ENCODE measurements around the gene ARVCF. TPM values are rescaled to one million over a fixed set of nuclear protein-coding genes. Genes with fewer than 3 reads are reported as not detected.
A peak's percentile ranks its signal among the peaks of the same experiment; 100 is the strongest.

The ARVCF gene
- total and polyA plus RNA-seq, 9 of the 15 experiments (the other 6 are each of a cell fraction or from before 2014, with no cell fraction given), result 0.03 to 97.4 (median 15.6) TPM

DNA sequence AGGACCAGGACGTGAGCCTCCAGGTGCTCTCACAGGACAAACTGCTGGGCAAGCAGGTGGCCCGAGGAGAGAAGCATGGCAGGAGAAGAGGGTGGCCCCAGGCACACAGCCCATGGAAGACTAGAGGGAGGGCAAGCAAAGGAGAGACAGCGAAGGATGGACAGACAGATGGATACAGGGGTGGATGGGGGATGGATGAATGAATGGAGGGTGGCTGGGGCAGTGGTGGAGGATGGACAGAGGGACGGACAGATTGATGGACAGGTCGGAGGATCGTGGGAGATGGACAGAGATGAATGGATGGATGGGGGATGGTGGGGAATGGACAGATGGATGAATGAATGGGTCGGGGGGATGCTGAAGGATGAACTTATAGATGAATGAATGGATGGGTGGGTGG lies 22.7 kb downstream of the ARVCF start (continued):
- TF ChIP-seq TEAD4 (IDR thresholded peaks at IDR 0.05; ENCODE audit: low read length) (no peak), TEAD4 (CRISPR knock-in tag; IDR thresholded peaks at IDR 0.05; ENCODE audit: borderline replicate concordance) (no peak), STAT5B (CRISPR knock-in tag; IDR thresholded peaks at IDR 0.05) (no peak), ZNF282 (CRISPR knock-in tag; IDR thresholded peaks at IDR 0.05) (no peak), ZNF431 (CRISPR knock-in tag; IDR thresholded peaks at IDR 0.05) (no peak), HOXB6 (CRISPR knock-in tag; IDR thresholded peaks at IDR 0.05; ENCODE audit: borderline replicate concordance) (peak; percentile 32; the same call in 1 of the 2 replicates), ZNF583 (CRISPR knock-in tag; IDR thresholded peaks at IDR 0.05) (no peak), NUFIP1 (IDR thresholded peaks at IDR 0.05; ENCODE audit: partially characterized antibody) (no peak), ZFPM2 (CRISPR knock-in tag; IDR thresholded peaks at IDR 0.05) (no peak), ZNF124 (CRISPR knock-in tag; IDR thresholded peaks at IDR 0.05) (no peak), LCOR (CRISPR knock-in tag; IDR thresholded peaks at IDR 0.05) (no peak), SETDB1 (IDR thresholded peaks at IDR 0.05; ENCODE audit: low read length) (no peak), MBD2 (IDR thresholded peaks at IDR 0.05; ENCODE audit: borderline replicate concordance, low read depth) (no peak), NFE2L1 (tag; IDR thresholded peaks at IDR 0.05; ENCODE audit: borderline replicate concordance, low read depth) (no peak), STAG1 (CRISPR knock-in tag; IDR thresholded peaks at IDR 0.05; ENCODE audit: borderline replicate concordance) (no peak), RBBP5 (IDR thresholded peaks at IDR 0.05; ENCODE audit: borderline replicate concordance, insufficient read depth, low read length, poor library complexity, severe bottlenecking) (no peak), CBX2 (IDR thresholded peaks at IDR 0.05; ENCODE audit: insufficient read depth, low read length, poor library complexity, severe bottlenecking) (no peak), RB1 (IDR thresholded peaks at IDR 0.05; ENCODE audit: low read depth) (no peak; the same call in 1 of the 2 replicates), ZNF41 (CRISPR knock-in tag; conservative IDR thresholded peaks at IDR 0.05) (no peak), NCOA4 (IDR thresholded peaks at IDR 0.05; ENCODE audit: partially characterized antibody) (peak; percentile 70), SMC3 (conservative IDR thresholded peaks at IDR 0.05; ENCODE audit: insufficient read depth, low read depth, low read length) (no peak), ZNF184 (CRISPR knock-in tag; IDR thresholded peaks at IDR 0.05) (no peak), STAT5A (IDR thresholded peaks at IDR 0.05; ENCODE audit: borderline replicate concordance, low read length) (no peak)
- TF ChIP-seq, protein P1, sequence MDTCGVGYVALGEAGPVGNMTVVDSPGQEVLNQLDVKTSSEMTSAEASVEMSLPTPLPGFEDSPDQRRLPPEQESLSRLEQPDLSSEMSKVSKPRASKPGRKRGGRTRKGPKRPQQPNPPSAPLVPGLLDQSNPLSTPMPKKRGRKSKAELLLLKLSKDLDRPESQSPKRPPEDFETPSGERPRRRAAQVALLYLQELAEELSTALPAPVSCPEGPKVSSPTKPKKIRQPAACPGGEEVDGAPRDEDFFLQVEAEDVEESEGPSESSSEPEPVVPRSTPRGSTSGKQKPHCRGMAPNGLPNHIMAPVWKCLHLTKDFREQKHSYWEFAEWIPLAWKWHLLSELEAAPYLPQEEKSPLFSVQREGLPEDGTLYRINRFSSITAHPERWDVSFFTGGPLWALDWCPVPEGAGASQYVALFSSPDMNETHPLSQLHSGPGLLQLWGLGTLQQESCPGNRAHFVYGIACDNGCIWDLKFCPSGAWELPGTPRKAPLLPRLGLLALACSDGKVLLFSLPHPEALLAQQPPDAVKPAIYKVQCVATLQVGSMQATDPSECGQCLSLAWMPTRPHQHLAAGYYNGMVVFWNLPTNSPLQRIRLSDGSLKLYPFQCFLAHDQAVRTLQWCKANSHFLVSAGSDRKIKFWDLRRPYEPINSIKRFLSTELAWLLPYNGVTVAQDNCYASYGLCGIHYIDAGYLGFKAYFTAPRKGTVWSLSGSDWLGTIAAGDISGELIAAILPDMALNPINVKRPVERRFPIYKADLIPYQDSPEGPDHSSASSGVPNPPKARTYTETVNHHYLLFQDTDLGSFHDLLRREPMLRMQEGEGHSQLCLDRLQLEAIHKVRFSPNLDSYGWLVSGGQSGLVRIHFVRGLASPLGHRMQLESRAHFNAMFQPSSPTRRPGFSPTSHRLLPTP (IDR thresholded peaks at IDR 0.05; ENCODE audit: borderline replicate concordance, extremely low read depth, insufficient read length), result no peak
- TF ChIP-seq, protein P2, sequence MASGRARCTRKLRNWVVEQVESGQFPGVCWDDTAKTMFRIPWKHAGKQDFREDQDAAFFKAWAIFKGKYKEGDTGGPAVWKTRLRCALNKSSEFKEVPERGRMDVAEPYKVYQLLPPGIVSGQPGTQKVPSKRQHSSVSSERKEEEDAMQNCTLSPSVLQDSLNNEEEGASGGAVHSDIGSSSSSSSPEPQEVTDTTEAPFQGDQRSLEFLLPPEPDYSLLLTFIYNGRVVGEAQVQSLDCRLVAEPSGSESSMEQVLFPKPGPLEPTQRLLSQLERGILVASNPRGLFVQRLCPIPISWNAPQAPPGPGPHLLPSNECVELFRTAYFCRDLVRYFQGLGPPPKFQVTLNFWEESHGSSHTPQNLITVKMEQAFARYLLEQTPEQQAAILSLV (tag; IDR thresholded peaks at IDR 0.05), result no peak
- TF ChIP-seq, protein P3, sequence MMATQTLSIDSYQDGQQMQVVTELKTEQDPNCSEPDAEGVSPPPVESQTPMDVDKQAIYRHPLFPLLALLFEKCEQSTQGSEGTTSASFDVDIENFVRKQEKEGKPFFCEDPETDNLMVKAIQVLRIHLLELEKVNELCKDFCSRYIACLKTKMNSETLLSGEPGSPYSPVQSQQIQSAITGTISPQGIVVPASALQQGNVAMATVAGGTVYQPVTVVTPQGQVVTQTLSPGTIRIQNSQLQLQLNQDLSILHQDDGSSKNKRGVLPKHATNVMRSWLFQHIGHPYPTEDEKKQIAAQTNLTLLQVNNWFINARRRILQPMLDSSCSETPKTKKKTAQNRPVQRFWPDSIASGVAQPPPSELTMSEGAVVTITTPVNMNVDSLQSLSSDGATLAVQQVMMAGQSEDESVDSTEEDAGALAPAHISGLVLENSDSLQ (IDR thresholded peaks at IDR 0.05), result peak; percentile 72

Measured in K562 (cell line).